ENCODE results near the gene DAPL1.
"Not testable (repeated sequence)": the region's sequence is repeated elsewhere in the genome, so short reads cannot be mapped to it uniquely, and the experiment has no call there.

DAPL1 gene

DNA sequence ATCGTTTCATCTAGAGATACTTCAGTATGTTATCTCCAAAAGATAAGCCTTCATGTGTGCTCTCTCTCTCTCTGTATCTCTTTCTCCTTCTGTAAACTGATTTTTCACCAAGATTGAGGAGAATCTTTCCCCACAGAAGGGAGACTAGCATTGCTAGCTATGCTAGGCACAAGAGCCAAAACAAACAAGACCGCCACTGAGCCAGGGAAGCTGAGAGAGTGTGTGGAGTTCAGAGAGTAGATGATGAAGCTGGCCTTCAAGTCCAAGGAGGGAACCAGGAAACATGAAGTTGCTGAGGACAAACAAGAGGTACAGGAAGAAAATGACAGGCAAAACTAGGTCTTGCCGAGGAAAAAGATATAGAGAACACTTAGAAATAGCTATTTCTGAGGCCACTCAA, 23.4 kb downstream of the DAPL1 start:
- DNase-seq = no peak

DNA sequence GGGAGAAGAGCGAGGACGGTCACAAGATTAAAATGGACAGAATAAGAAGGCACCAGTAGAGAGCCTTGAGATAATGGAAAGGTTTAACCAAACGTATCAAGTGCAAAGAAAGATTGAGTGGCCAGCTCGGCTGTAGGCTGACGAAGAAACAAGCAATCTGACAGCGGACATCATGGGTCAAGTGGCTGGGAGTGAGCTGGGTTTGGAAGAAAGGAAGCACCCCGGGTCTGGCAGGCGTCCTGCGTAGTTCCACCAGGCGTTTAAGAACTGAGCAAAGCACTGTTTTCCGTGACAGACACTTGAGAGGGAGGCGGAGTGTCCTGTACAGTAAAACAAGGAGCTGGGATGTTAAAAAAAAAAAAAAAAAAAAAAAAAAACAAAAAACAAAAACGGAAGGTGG, 27.1 kb downstream of the DAPL1 start:
- DNase-seq = peak in 1 of 56 donors; percentile 2

DNA sequence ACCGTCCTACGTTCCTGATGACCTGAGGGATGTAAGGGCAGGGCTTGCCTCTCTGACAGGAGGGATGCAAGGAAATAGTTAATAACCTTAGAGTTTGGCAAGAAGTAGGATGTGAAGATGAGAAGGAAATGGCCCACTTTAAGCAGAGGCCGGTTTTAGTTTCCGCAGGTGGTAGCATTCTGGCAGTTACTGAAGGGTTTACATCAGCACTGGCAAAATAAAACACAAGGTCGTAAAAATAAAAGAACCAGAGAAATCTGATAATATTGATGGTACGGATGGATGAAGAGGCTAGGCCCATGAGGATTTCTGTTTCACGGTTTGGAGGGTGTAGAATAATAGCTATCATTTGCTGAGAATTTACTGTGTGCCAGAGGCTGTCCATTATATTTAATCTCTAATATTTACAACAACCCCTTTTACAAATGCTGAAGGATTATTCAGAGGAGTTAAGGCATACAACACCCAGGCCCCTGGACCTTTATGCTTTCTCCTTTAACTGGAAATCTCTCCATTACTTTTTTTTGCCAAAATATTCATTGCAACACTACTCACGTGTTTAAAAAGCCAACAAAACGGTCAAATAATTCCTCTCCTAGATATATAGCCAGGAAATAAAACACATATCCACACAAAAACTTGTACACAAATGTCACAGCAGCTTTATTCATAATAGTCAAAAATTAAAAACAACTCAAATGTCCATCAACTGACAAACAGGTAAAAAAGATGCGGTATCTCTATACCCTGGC, 28.5 kb downstream of the DAPL1 start:
- no peak for DNase-seq

DNA sequence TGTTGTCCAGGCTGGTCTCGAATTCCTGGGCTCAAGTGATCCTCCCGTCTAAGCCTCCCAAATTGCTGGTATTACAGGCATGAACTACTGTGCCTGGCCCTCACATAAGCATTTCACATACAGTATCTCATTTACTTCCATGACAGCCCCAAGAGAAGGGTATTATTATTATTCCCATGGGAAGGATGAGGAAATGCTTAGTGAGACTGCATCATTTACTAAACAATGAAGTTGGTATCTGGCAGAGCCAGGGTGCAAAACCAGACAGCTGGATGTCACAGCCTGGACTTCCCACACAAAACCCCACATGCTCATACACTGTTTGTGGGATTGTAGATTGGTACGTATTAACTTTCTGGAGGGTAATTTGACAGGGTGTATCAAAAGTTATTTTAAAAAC, 29.9 kb downstream of the DAPL1 start:
- no peak for DNase-seq

DNA sequence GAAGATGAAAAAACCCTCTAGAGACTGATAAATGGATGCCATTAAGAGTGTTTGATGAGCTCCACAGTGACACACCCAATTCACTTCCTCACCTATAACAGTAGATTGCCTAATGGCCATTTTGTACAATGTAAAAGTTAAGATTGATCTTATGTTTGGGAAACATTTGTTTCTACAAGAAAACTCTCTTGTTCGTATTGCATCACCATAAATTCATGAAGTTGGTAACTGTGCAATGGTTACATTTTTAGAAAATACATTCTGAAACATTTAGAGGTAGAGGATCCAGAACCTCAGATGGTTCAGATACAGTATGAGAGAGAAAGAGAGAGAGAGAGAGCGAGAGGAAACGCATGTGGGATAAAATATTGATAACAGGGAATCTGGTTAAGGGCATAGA, 31.8 kb downstream of the DAPL1 start:
- DNase-seq = no peak

DNA sequence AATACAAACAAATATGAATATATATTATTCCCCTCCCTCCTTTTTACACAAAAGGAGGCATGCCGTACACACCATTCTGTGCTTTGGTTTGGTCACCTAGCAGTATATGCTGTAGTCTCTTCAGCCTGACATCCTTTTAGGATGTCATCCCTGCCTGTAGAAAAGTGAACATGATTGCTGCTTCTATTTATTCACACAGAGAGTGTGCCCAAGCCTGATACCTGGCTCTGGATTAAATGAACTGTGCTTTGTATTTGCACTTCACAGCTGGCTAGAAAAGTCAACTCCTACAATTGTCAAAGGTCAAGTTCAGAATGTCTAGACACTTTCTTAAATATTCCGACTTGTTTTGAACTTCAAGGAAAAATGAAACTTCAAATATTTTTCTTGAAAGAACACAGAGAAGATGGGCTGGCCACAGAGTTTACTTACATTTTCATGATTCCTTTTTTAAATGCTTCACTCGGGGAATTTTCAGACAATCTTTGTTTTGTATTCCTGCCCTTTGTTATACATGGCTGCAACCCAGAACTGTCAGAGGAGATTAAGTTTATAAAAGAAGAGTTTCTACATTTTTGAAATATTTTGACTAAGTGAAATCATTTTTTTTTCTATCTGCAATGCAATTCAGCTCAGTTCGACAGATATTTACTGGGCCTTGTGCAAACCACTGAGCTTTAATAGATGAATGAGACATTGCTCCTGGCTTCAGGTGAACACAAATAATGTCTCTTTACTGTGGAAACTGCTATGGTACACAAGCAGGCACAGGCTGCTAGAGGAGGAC, 33.5 kb downstream of the DAPL1 start:
- DNase-seq = no peak

DNA sequence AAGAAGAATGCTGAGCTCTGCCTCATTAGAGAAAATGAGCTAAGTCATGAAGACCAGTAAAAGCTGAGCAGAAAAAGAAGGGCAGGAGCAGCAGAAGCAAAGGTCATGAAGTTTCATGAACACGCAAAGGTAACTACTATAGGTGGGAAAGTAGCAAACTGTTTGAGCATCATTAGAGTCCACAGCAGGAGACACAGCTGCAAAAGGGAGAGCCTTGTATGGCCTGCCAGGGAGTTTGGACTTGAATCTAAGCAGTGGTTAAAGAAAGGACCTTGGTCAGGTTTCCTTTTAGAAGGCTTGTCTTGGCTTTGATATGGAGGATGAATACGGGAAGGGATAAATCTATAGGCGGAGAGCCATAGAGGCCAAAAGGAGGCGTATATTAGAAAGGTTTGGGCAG, 34.0 kb downstream of the DAPL1 start:
- DNase-seq = no peak

DNA sequence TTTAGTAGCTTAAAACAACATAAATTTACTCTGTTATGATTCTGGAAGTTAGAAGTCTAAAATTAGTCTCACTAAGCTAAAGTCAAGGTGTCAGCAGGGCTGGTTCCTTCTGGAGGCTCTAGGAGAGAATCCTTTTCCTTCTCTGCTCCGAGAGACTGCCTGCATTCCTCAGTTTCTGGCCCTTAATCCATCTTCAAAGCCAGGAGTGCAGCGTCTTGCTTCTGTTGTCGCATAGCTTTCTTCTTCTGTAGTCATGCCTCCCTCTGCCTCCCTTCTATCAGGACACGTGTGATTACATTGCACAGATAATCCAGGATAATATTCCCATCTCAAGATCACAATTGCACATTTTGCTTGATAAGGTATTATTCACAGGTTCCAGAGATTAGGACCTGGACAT, 35.1 kb downstream of the DAPL1 start:
- no peak for DNase-seq

DNA sequence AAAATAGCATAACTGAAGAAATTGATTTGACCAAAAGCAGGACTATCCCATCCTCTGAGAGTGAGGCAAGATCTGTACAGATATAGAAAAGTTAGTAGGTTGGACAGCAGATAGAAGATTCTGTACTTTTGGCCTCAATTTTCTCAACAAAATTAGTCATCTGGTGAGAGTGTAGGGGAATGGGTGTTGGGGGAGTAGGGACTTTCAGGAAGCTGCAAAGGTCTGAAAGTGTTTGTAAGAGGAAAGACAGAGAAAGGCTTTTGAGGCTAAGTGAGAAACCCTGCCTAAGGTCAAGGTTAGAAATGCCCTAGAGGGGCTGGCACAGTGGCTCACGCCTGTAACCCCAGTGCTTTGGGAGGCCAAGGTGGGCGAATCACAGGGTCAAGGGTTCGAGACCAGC, 40.3 kb downstream of the DAPL1 start:
- DNase-seq = no peak

DNA sequence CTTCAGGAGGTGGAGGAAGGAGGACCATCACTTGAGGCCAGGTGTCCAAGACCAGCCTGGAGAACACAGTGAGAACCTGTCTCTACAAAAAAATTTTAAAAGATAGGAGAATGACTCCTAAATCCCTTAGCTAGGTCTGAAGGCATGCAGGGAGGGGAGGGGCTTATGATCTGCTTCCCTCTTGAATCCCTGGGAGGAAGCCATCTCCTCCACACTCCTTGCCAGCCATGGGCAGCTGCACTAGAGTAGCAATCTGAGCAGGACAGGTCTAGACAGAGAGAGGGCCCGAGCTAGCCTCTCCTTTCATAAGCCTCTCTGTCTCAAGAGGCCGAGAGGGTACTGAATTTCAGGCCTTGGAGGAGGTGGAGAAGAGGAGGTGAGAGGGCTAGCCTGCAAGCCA, 42.5 kb downstream of the DAPL1 start:
- DNase-seq = no peak

DNA sequence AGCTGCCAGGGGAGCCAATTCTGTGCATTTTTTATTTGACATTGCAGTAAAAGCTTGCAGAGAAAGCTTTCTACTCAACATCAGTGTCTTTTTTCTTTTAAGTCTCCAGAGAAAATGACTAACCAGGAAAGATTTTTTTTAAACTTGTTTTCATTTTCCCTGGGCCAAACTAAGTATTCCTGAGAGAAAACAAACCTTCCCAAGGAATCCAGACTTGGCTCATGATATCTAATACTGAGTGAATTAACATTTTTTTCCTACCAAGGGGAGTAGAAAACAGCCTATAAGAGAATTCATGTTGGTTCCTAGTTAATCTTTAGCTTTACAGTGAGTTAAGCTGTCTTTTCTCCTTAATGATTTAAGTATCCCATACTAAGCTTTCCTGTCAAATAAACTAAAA, 46.7 kb downstream of the DAPL1 start:
- no peak for DNase-seq

DNA sequence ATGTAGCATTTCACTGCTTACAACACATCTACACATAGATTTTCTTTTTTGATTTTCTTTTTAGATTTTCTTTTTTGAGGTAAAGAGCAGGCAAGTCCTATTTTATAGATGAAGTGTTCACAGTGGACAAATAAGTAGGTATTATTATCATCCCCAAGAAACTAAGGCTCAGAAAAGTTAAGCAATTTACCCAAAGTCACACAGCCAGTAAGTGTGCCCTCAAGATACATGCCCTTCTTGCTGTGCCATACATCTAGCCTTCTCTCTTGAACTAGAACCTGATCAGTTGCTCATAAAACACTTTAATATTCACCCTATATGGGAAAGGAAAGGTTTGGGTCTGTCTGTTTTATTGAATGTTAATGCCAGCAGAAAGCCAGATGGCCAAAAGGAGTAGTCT, 50.3 kb downstream of the DAPL1 start:
- DNase-seq = no peak

DNA sequence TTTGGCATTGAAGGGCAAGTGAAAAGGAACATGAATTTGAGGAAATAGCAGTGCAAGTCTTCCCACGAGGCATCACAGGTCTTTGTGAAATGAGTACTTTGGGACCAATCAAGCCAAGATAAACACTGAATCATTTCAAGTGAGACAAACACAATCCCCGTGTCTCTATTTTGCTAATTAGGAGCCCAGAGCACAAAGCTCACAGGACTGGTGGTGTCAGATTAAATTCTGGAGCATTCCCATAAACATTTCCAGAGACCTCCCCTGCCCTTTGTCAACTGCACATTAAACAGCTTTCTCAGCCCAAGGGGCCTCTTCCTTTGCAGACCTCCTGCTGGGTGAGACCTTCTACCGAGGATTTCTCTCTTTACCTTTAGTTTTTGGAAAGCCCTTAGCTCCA, 50.7 kb downstream of the DAPL1 start:
- no peak for DNase-seq

DNA sequence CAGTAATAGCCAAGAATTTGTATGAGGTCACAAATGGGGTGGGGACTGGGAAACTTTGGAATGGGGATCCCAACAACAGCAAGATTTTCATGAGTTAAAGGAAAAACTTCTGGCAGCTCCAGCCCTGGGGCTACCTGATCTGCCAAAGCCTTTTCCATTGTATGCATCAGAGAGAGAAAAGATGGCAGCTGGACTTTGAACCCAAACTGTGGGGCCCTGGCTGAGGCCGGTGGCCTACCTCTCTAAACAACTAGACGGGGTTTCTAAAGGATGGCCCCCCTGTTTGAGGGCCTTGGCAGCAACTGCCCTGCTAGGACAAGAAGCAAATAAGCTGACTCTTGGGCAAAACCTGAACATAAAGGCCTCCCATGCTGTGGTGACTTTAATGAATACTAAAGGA, 52.4 kb downstream of the DAPL1 start:
- DNase-seq = not testable (repeated sequence)

DNA sequence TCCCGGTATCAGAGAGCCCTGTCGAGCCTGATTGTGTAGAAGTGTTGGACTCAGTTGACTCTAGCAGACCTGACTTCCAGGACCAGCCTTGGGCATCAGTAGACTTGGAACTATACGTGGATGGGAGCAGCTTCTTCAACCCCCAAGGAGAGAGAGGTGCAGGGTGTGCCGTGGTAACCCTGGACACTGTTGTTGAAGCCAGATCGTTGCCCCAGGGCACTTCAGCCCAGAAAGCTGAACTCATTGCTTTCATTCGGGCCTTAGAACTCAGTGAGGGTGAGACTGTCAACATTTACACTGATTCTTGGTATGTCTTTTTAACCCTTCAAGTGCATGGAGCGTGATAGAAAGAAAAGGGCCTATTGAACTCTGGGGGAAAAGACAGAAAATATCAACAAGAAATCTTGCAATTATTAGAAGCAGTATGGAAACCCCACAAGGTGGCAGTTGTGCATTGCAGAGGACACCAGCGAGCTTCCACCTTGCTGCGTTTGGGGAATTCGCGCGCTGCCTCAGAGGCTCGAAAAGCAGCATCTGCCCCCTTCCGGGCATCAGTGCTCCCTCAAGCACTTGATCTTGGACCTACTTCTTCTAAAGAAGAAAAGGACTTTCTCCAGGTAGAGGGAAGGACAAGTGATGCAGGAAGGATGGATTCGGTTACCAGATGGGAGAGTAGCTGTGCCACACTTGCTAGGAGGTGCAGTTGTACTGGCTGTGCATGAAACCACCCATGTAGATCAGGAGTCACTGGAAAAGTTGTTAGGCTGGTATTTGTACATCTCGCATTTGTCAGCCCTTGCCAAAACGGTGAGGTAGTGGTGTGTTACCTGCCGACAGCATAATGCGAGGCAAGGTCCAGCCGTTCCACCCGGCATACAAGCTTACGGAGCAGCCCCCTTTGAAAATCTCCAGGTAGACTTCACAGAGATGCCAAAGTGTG, 53.2 kb downstream of the DAPL1 start:
- DNase-seq = not testable (repeated sequence)

DNA sequence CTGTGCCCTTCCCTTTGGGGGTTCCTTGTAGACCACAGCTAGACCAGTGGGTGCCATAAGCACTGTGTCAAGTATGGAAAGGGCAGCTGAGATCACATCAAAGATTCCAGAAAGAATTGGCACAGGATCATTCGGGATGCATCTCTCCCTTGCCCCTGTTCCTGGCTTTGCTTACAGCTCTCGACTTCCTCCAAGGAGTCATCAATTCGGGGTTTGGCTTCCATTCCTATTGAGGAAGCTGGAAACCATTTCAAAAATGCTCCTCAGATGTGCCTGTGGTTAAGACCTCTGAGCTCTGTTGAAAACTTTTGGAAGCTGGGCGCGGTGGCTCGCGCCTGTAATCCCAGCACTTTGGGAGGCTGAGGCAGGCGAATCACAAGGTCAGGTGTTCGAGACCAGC, 65.1 kb downstream of the DAPL1 start:
- DNase-seq = not testable (repeated sequence)

DNA sequence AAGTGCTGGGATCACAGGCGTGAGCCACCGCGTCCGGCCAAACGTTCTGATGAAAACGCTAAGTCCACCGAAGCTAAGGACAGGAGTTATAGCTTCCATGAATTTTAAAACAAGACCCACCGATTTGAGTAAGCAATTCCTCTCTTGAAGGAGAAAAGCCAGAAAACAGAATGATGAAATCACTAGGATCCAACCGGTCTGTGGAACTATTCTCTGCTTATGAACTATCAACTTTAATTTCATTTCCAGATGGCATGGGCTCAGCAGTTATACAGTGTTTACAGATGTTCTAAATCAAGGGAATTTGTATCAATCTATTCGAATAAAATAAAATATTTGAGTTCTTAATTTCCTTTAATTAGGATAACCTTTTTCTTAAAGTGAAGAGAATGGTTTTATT, 66.5 kb downstream of the DAPL1 start:
- not testable (repeated sequence) for DNase-seq

DNA sequence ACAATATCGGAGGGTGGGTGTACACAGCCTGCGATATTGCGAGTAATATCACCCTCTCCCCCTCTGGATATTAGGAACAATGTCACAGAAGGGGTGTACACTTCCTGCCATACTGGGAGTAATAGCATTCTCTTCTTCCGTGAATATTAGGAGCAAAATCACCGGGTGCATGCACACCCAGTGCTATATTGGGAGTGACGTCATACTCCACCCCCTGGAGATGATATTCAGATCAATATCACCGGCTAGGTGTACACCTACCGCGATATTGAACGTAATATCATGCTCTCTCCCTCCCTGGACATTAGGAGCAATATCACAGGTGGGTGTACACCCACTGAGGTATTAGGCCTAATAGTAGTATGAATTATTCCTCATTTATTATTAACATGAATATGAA, 70.4 kb downstream of the DAPL1 start:
- not testable (repeated sequence) for DNase-seq

Measured in nucleus accumbens (tissue), 56 donors.